ENCODE data around the gene ZDHHC18. TPM values are rescaled to one million over a fixed set of nuclear protein-coding genes. Genes with fewer than 3 reads are reported as not detected.
A peak's percentile ranks its signal among the peaks of the same experiment; 100 is the strongest.
"Not testable (repeated sequence)": the region's sequence is repeated elsewhere in the genome, so short reads cannot be mapped to it uniquely, and the experiment has no call there.

The ZDHHC18 gene
- total RNA-seq, 1 experiment from 2014 or later, result 31.0 TPM

- H3K4me2 ChIP-seq (ENCODE audit: low read depth, low read length, poor library complexity, severe bottlenecking), result no peak overlapping the region
- peaks cover 13% of the 10 kb centered on the region; the same call in 1 of the 2 replicates for H3K36me3 ChIP-seq (ENCODE audit: insufficient read depth, low read length)
- H4K20me1 ChIP-seq (ENCODE audit: insufficient read depth, low read depth, low read length), result no peaks in the 10 kb centered on the region
- peaks cover 10% of the 10 kb centered on the region for H3K79me2 ChIP-seq (ENCODE audit: low read length)
- no peaks in the 10 kb centered on the region for H3K4me1 ChIP-seq (ENCODE audit: low read length)
- H3K9me3 ChIP-seq (ENCODE audit: low read length), result no peaks in the 10 kb centered on the region
- no peak overlapping the region for H3K9ac ChIP-seq (ENCODE audit: low read length)
- H3K9me2 ChIP-seq (replicated peaks; ENCODE audit: insufficient read depth, low read length), result no peaks in the 10 kb centered on the region
- no peak for DNase-seq
- no peak overlapping the region for H2AFZ ChIP-seq (ENCODE audit: low read length)
- no peak overlapping the region for H3K4me3 ChIP-seq (ENCODE audit: low read length)
- no peaks in the 10 kb centered on the region for H3K27me3 ChIP-seq (ENCODE audit: low read length)
- H3K27ac ChIP-seq (ENCODE audit: low read length), result no peak overlapping the region
These were observed 18.1 kb downstream of the ZDHHC18 start for GRCh38 chr1:26844424-26845196.

GRCh38 chr1:26847826-26848225 lies 21.3 kb downstream of the ZDHHC18 start:
- H3K27me3 ChIP-seq (ENCODE audit: low read length); H3K4me3 ChIP-seq (ENCODE audit: low read length); H3K9ac ChIP-seq (ENCODE audit: low read length); H2AFZ ChIP-seq (ENCODE audit: low read length); H4K20me1 ChIP-seq (ENCODE audit: insufficient read depth, low read depth, low read length); H3K79me2 ChIP-seq (ENCODE audit: low read length); DNase-seq; H3K36me3 ChIP-seq (ENCODE audit: insufficient read depth, low read length); H3K27ac ChIP-seq (ENCODE audit: low read length); H3K4me1 ChIP-seq (ENCODE audit: low read length); H3K9me2 ChIP-seq (replicated peaks; ENCODE audit: insufficient read depth, low read length); H3K4me2 ChIP-seq (ENCODE audit: low read depth, low read length, poor library complexity, severe bottlenecking); H3K9me3 ChIP-seq (ENCODE audit: low read length): not testable (repeated sequence)

- H3K9ac ChIP-seq (ENCODE audit: low read length), result no peak overlapping the region
- H3K9me2 ChIP-seq (replicated peaks; ENCODE audit: insufficient read depth, low read length), result no peaks in the 10 kb centered on the region
These were observed 22.0 kb downstream of the ZDHHC18 start for GRCh38 chr1:26848499-26848898.

GRCh38 chr1:26848941-26849774 lies 22.7 kb downstream of the ZDHHC18 start:
- no peak overlapping the region for H2AFZ ChIP-seq (ENCODE audit: low read length)
- H4K20me1 ChIP-seq (ENCODE audit: insufficient read depth, low read depth, low read length), result no peaks in the 10 kb centered on the region
- H3K9ac ChIP-seq (ENCODE audit: low read length), result no peak overlapping the region
- H3K9me3 ChIP-seq (ENCODE audit: low read length), result no peaks in the 10 kb centered on the region
- no peak for DNase-seq
- H3K4me2 ChIP-seq (ENCODE audit: low read depth, low read length, poor library complexity, severe bottlenecking), result no peak overlapping the region
- H3K9me2 ChIP-seq (replicated peaks; ENCODE audit: insufficient read depth, low read length), result no peaks in the 10 kb centered on the region
- peaks cover 8% of the 10 kb centered on the region for H3K79me2 ChIP-seq (ENCODE audit: low read length)
- H3K4me3 ChIP-seq (ENCODE audit: low read length), result no peak overlapping the region
- no peak overlapping the region for H3K27ac ChIP-seq (ENCODE audit: low read length)
- H3K27me3 ChIP-seq (ENCODE audit: low read length), result no peaks in the 10 kb centered on the region
- no peaks in the 10 kb centered on the region for H3K4me1 ChIP-seq (ENCODE audit: low read length)
- peaks cover 6% of the 10 kb centered on the region; the same call in 1 of the 2 replicates for H3K36me3 ChIP-seq (ENCODE audit: insufficient read depth, low read length)

More at GRCh38 chr1:26848499-26848898, 22.0 kb downstream of the ZDHHC18 start:
- Histone ChIP-seq H3K4me2 (ENCODE audit: low read depth, low read length, poor library complexity, severe bottlenecking) (no peak overlapping the region), H3K9me3 (ENCODE audit: low read length) (no peaks in the 10 kb centered on the region), H3K27ac (ENCODE audit: low read length) (no peak overlapping the region), H3K4me1 (ENCODE audit: low read length) (no peaks in the 10 kb centered on the region), H3K4me3 (ENCODE audit: low read length) (no peak overlapping the region), H3K36me3 (ENCODE audit: insufficient read depth, low read length) (peaks cover 6% of the 10 kb centered on the region; the same call in 1 of the 2 replicates), H3K79me2 (ENCODE audit: low read length) (peaks cover 8% of the 10 kb centered on the region), H4K20me1 (ENCODE audit: insufficient read depth, low read depth, low read length) (no peaks in the 10 kb centered on the region), H2AFZ (ENCODE audit: low read length) (no peak overlapping the region), H3K27me3 (ENCODE audit: low read length) (no peaks in the 10 kb centered on the region)
- DNase-seq, result no peak

GRCh38 chr1:26851106-26851684 lies 24.7 kb downstream of the ZDHHC18 start:
- Histone ChIP-seq H3K9ac (ENCODE audit: low read length) (no peak overlapping the region), H3K4me2 (ENCODE audit: low read depth, low read length, poor library complexity, severe bottlenecking) (no peak overlapping the region), H3K27me3 (ENCODE audit: low read length) (no peaks in the 10 kb centered on the region)

GRCh38 chr1:26852701-26853100 lies 26.2 kb downstream of the ZDHHC18 start:
- Histone ChIP-seq H3K9ac (ENCODE audit: low read length) (no peak overlapping the region), H3K4me1 (ENCODE audit: low read length) (no peaks in the 10 kb centered on the region), H3K36me3 (ENCODE audit: insufficient read depth, low read length) (peaks cover 6% of the 10 kb centered on the region; the same call in 1 of the 2 replicates), H4K20me1 (ENCODE audit: insufficient read depth, low read depth, low read length) (no peaks in the 10 kb centered on the region), H3K79me2 (ENCODE audit: low read length) (no peaks in the 10 kb centered on the region), H3K4me3 (ENCODE audit: low read length) (no peak overlapping the region), H2AFZ (ENCODE audit: low read length) (no peak overlapping the region), H3K27me3 (ENCODE audit: low read length) (no peaks in the 10 kb centered on the region), H3K9me3 (ENCODE audit: low read length) (no peaks in the 10 kb centered on the region), H3K9me2 (replicated peaks; ENCODE audit: insufficient read depth, low read length) (no peaks in the 10 kb centered on the region), H3K4me2 (ENCODE audit: low read depth, low read length, poor library complexity, severe bottlenecking) (no peak overlapping the region), H3K27ac (ENCODE audit: low read length) (no peak overlapping the region)
- DNase-seq, result no peak

More at GRCh38 chr1:26851106-26851684, 24.7 kb downstream of the ZDHHC18 start:
- peak; percentile 47 for DNase-seq
- Histone ChIP-seq H2AFZ (ENCODE audit: low read length) (no peak overlapping the region), H3K4me1 (ENCODE audit: low read length) (no peaks in the 10 kb centered on the region), H3K9me3 (ENCODE audit: low read length) (no peaks in the 10 kb centered on the region), H3K9me2 (replicated peaks; ENCODE audit: insufficient read depth, low read length) (no peaks in the 10 kb centered on the region), H3K4me3 (ENCODE audit: low read length) (no peak overlapping the region), H4K20me1 (ENCODE audit: insufficient read depth, low read depth, low read length) (no peaks in the 10 kb centered on the region), H3K36me3 (ENCODE audit: insufficient read depth, low read length) (peaks cover 6% of the 10 kb centered on the region; the same call in 1 of the 2 replicates), H3K27ac (ENCODE audit: low read length) (no peak overlapping the region), H3K79me2 (ENCODE audit: low read length) (no peaks in the 10 kb centered on the region)

GRCh38 chr1:26853156-26853555 lies 26.7 kb downstream of the ZDHHC18 start:
- Histone ChIP-seq H3K9ac (ENCODE audit: low read length) (no peak overlapping the region), H3K36me3 (ENCODE audit: insufficient read depth, low read length) (peaks cover 6% of the 10 kb centered on the region; the same call in 1 of the 2 replicates), H3K4me3 (ENCODE audit: low read length) (no peak overlapping the region), H3K27me3 (ENCODE audit: low read length) (no peaks in the 10 kb centered on the region), H3K79me2 (ENCODE audit: low read length) (no peaks in the 10 kb centered on the region), H3K9me3 (ENCODE audit: low read length) (no peaks in the 10 kb centered on the region), H3K27ac (ENCODE audit: low read length) (no peak overlapping the region), H3K9me2 (replicated peaks; ENCODE audit: insufficient read depth, low read length) (no peaks in the 10 kb centered on the region), H3K4me2 (ENCODE audit: low read depth, low read length, poor library complexity, severe bottlenecking) (no peak overlapping the region), H3K4me1 (ENCODE audit: low read length) (no peaks in the 10 kb centered on the region), H4K20me1 (ENCODE audit: insufficient read depth, low read depth, low read length) (no peaks in the 10 kb centered on the region), H2AFZ (ENCODE audit: low read length) (no peak overlapping the region)
- peak; percentile 88 for DNase-seq

- no peak overlapping the region for H3K4me2 ChIP-seq (ENCODE audit: low read depth, low read length, poor library complexity, severe bottlenecking)
- no peak for DNase-seq
- H3K9ac ChIP-seq (ENCODE audit: low read length), result no peak overlapping the region
- no peak overlapping the region for H2AFZ ChIP-seq (ENCODE audit: low read length)
- no peaks in the 10 kb centered on the region for H4K20me1 ChIP-seq (ENCODE audit: insufficient read depth, low read depth, low read length)
- no peaks in the 10 kb centered on the region for H3K79me2 ChIP-seq (ENCODE audit: low read length)
- peaks cover 6% of the 10 kb centered on the region; the same call in 1 of the 2 replicates for H3K36me3 ChIP-seq (ENCODE audit: insufficient read depth, low read length)
- no peaks in the 10 kb centered on the region for H3K4me1 ChIP-seq (ENCODE audit: low read length)
- H3K27me3 ChIP-seq (ENCODE audit: low read length), result no peaks in the 10 kb centered on the region
- H3K9me3 ChIP-seq (ENCODE audit: low read length), result no peaks in the 10 kb centered on the region
- no peak overlapping the region for H3K27ac ChIP-seq (ENCODE audit: low read length)
- no peak overlapping the region for H3K4me3 ChIP-seq (ENCODE audit: low read length)
- no peaks in the 10 kb centered on the region for H3K9me2 ChIP-seq (replicated peaks; ENCODE audit: insufficient read depth, low read length)
These were observed 27.1 kb downstream of the ZDHHC18 start for GRCh38 chr1:26853600-26853999.
